ENCODE measurements around the gene PBRM1. TPM values are rescaled to one million over a fixed set of nuclear protein-coding genes. Genes with fewer than 3 reads are reported as not detected.

PBRM1 gene
- total and polyA plus RNA-seq, 3 donors from 2014 or later, result 28.9 to 109 (median 99.8) TPM

DNA sequence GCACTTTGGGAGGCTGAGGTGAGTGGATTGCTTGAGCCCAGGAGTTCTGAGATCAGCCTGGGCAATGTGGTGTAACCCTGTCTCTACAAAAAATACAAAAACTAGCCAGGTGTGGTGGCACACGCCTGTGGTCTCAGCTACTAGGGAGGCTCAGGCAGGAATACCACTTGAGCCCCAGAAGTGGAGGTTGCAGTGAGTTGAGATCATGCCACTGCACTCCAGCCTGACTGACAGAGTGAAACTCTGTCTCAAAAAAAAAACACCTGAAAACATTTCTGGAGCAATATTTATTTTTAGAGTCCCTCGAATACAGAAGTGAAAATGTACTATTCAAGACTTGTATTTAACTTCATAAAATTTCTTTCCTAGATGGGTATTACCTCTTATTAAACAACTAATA, 24.8 kb upstream of the PBRM1 start:
- intact Hi-C loops (cut with DNase I; ENCODE audit: low total_unique reads), result no loop called here
- Histone ChIP-seq H3K27me3 (no peaks in the 10 kb centered on the region), H3K9me3 (no peaks in the 10 kb centered on the region), H3K27ac (no peak overlapping the region), H3K36me3 (ENCODE audit: low read depth, missing control alignments) (no peaks in the 10 kb centered on the region), H3K4me1 (no peaks in the 10 kb centered on the region), H3K4me3 (no peak overlapping the region)
- 83 to 84% methylated on average over 2 of the region's 2 CpGs for WGBS, 2 donors
- TF ChIP-seq POLR2A (IDR thresholded peaks at IDR 0.05) (no peak), CTCF (IDR thresholded peaks at IDR 0.05) (no peak)
- no peak for DNase-seq

DNA sequence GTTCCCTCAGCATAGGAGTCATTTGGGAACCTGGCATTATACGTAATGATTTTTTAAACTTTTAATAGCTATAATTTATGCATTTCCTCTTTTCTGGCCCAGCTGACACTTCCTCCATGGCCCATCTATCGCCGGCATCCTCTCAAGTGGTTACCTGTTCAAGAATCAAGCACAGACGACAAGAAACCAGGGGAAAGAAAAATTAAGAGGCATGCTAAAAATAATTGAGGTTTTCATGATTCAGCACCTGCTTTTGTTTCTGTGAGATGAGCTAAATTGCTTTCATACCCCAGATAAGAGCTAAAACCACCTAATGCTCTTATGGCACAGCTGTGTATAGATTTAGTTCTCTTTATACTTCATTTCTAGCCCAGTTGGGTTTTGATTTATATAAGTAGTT, 21.9 kb upstream of the PBRM1 start:
- intact Hi-C loops (cut with DNase I; ENCODE audit: low total_unique reads), result no loop called here
- H3K27ac ChIP-seq, result no peak overlapping the region

GRCh38 chr3:52705688-52706686, 20.3 kb upstream of the PBRM1 start, which contains the start of the genes GLT8D1 and SPCS1:
GLT8D1 (minus strand) TSS chr3:52705791; CDS start chr3:52700460, 5,331 bp downstream.
SPCS1 (plus strand) TSS chr3:52706106; CDS start chr3:52706247, 141 bp downstream.
- Histone ChIP-seq H3K27ac (peak within 1 kb of the TSS; percentile 82 to 90), H3K4me1 (peaks cover 14% of the 10 kb centered on the region), H3K36me3 (ENCODE audit: low read depth, missing control alignments) (no peaks in the 10 kb centered on the region), H3K4me3 (peak within 1 kb of the TSS; percentile 89 to 94), H3K27me3 (no peaks in the 10 kb centered on the region), H3K9me3 (no peaks in the 10 kb centered on the region)
- peak; percentile 93 for DNase-seq
- WGBS, 2 donors, result 0% methylated on average over 12 to 81 of the region's 94 CpGs
- intact Hi-C loops (cut with DNase I; ENCODE audit: low total_unique reads), result no loop called here
- TF ChIP-seq POLR2A (IDR thresholded peaks at IDR 0.05) (peak; percentile 17), CTCF (IDR thresholded peaks at IDR 0.05) (no peak)

More for the DNA sequence above, 21.9 kb upstream of the PBRM1 start:
- H3K27me3 ChIP-seq, result no peaks in the 10 kb centered on the region
- peaks cover 14% of the 10 kb centered on the region for H3K4me1 ChIP-seq
- H3K4me3 ChIP-seq, result no peak overlapping the region
- 61 to 65% methylated on average over 4 of the region's 4 CpGs for WGBS, 2 donors
- no peaks in the 10 kb centered on the region for H3K9me3 ChIP-seq
- TF ChIP-seq CTCF (IDR thresholded peaks at IDR 0.05) (no peak), POLR2A (IDR thresholded peaks at IDR 0.05) (no peak)
- H3K36me3 ChIP-seq (ENCODE audit: low read depth, missing control alignments), result no peaks in the 10 kb centered on the region
- no peak for DNase-seq

DNA sequence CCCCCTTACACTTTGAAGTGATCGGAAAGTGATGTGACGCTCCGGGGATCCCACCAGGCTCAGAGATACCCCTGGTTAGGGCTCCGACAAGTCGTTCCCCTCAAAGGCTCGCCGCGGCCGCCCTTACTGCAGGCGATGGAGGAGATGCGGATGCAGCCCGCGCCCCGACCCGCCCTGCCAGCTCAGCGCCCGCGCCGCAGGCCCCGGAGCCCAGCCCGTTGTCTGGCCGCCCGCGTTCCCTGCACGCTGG, 19.6 kb upstream of the PBRM1 start:
- H3K36me3 ChIP-seq (ENCODE audit: low read depth, missing control alignments), result no peaks in the 10 kb centered on the region
- peak overlapping the region; percentile 82 to 90 for H3K27ac ChIP-seq
- intact Hi-C loops (cut with DNase I; ENCODE audit: low total_unique reads), result no loop called here
- H3K4me1 ChIP-seq, result peaks cover 14% of the 10 kb centered on the region
- no peaks in the 10 kb centered on the region for H3K9me3 ChIP-seq
- WGBS, 2 donors, result 1% methylated on average over 21 of the region's 25 CpGs; no CpG with 5 or more reads in 1 of the 2 donors
- TF ChIP-seq POLR2A (IDR thresholded peaks at IDR 0.05) (no peak), CTCF (IDR thresholded peaks at IDR 0.05) (no peak)
- H3K4me3 ChIP-seq, result peak overlapping the region; percentile 89 to 94
- H3K27me3 ChIP-seq, result no peaks in the 10 kb centered on the region
- DNase-seq, result no peak
